ENCODE results near the gene CPLX3.

The CPLX3 gene

DNA sequence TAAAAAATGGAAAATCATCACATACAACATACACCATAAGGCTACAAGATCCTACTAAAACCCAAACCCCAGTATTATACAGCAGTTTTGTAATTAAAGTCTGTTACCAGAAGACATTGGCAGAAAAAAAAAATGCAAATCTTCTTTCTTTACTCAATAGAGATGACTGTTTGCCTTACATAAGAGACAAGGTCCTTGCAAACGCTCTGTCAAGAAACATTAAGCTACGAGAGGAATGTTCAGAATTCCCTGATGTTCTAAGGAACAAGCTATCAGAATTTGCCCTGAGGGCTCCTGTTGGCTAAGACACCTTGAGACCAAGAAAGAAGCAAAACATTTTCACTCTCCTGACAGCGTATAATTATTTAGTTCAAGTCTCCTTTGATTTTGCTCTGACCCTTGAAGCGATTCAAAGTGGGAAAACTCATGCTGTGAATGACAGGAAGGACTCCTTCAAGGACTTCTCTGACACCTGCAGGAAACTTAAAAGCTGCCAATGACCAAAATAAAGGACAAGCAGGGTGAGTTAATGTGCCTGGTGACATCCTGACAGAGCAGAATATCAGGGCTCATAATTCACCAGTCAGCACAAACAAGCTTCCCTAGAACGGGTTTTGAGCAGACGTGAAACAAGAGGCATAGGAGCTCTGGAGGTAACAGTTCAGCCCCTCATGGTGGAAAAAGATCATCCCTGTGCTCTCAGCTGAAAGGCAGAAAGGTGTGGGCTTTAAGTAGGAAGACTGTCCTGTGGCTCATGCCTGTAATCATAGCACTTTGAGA is 44.2 kb downstream of the CPLX3 start:
- DNase-seq (ENCODE audit: low read depth, low spot score), result no peak

DNA sequence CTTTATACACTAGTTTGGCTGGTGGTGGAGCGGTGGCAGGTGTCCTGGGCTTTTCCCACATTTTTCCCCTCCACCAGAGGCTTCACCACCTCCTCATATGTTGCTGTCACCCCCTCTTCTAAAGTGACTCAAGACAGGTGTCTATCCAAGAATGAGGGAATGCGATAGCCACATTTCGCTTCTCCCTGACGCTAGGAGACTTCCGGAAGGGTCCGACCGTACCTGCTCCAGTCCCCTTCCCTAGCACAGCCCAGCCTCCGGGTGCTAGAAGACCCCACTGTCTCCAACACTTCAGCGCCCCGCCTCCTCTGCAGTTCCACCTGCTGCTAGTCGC is 46.2 kb downstream of the CPLX3 start:
- DNase-seq (ENCODE audit: low read depth, low spot score), result no peak

DNA sequence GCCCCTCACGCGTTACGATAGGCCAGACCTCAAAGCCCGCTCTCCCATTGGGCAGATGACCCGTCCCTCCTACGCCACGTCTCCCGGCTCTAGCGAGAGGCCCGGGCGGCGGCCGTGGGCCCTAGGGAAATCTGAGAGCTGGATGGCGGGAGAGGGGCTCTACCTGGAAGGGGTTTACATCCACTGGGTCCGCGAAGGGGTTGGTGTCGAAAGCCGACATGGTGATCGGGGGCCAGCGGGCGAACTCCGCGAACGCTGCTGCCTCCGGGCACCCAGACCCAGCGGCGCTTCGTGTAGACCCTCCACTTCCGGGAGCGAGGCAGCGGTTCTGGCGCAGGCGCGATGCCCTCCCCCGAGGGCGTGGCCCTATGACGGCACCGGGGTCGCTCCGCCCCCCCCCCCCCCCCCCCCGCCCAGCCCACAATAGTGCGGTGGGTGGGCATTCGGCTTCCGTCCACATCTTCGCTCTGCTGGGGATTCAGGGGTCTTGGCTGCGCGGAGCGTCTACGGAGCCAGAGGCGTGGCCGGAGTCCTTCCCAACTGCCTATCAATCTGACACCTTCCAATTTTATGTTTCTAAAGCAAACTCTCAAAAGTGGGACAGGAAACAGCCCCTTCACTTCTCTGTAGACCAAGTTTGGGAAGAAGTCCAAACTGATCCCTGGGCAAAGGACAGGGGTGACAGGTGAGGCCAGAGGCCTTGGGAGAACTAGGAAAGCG is 46.8 kb downstream of the CPLX3 start, which contains the start of gene SCAMP2:
Gene SCAMP2, minus strand, starts transcription at position 330 of the 720 bp plus-strand sequence. Its CDS starts 110 bp downstream, at position 220.
- DNase-seq (ENCODE audit: low read depth, low spot score), result peak; percentile 82

- no peak for DNase-seq (ENCODE audit: low read depth, low spot score)
Observed at GRCh38 chr15:74873756-74874424, 47.5 kb downstream of the CPLX3 start.

GRCh38 chr15:74878273-74878672 is 51.8 kb downstream of the CPLX3 start:
- DNase-seq (ENCODE audit: low read depth, low spot score), result no peak
